Upper lobe of left lung (tissue), 6 donors: ENCODE measurements around the gene RPP30. TPM values are rescaled to one million over a fixed set of nuclear protein-coding genes. Genes with fewer than 3 reads are reported as not detected.
"Not testable (repeated sequence)": the region's sequence is repeated elsewhere in the genome, so short reads cannot be mapped to it uniquely, and the experiment has no call there.

ENCODE experiments used
- ATAC-seq, 2 donors: fragments of 200-7000 bp; cut with Tn5 transposase; one replicate each; pipeline ENCODE4 v1.9.1; 2022; ENCODE audit warnings: mild to moderate bottlenecking in 2 of 2, moderate library complexity in 2 of 2; ENCODE audit not compliant: low FRiP score in 2 of 2
- DNase-seq, 2 donors: peaks; one replicate each; pipeline ENCODE4 v3.0.0-alpha.2; 2019 to 2020
- H3K27ac ChIP-seq, 4 donors: fragments of 200-600 bp; sonication (generic); one replicate each; pipeline ENCODE4 v1.5.1; 2016 to 2019
- H3K27me3 ChIP-seq, 4 donors: fragments of 200-600 bp; sonication (generic); one replicate each; pipeline ENCODE4 v1.5.1; 2017 to 2019
- H3K36me3 ChIP-seq, 4 donors: fragments of 200-600 bp; sonication (generic); one replicate each; pipeline ENCODE4 v1.5.1; 2016 to 2019
- H3K4me1 ChIP-seq, 4 donors: fragments of 200-600 bp; sonication (generic); one replicate each; pipeline ENCODE4 v1.5.1; 2018 to 2019
- H3K4me3 ChIP-seq, 4 donors: fragments of 200-600 bp; sonication (generic); one replicate each; pipeline ENCODE4 v1.5.1; 2017 to 2019; ENCODE audit warnings: mild to moderate bottlenecking in 2 of 4, moderate library complexity in 1 of 4
- H3K9me3 ChIP-seq, 4 donors: fragments of 200-600 bp; sonication (generic); one replicate each; pipeline ENCODE4 v1.5.1; 2018 to 2019
- CTCF ChIP-seq, 6 experiments: fragments of 450-650 bp in 4 of 6; fragments of 200-600 bp in 2 of 6; sonication (generic) in 2 of 6; IDR thresholded peaks; one replicate each; pipeline ENCODE4 v1.5.1; 2016 to 2019; ENCODE audit warnings: antibody characterized with exemption in 6 of 6
- EP300 ChIP-seq, 4 donors: sonication (generic); formaldehyde crosslinking; IDR thresholded peaks; one replicate each; pipeline ENCODE4 v1.5.1; 2017; ENCODE audit warnings: antibody characterized with exemption in 4 of 4, control low read depth in 2 of 4
- POLR2A ChIP-seq, 4 donors: fragments of 450-650 bp; IDR thresholded peaks; one replicate each; pipeline ENCODE4 v1.5.1; 2016 to 2017; ENCODE audit warnings: antibody characterized with exemption in 4 of 4, mild to moderate bottlenecking in 2 of 4
- POLR2AphosphoS5 ChIP-seq, 2 donors: sonication (generic); formaldehyde crosslinking; IDR thresholded peaks; one replicate each; pipeline ENCODE4 v1.5.1; 2017; ENCODE audit warnings: antibody characterized with exemption in 2 of 2
- WGBS, 2 donors: methylation state at CpG; one replicate each; pipeline ENCODE4 v1.1.5; 2017 to 2018; 5-methylcytosine and 5-hydroxymethylcytosine counted together
- total RNA-seq, 6 donors: library from RNA; depleted of rRNA in 4 of 6; stranded (reverse); fragments of >200 nt in 4 of 6; gene quantifications; one replicate each; pipeline versions ENCODE4 v1.1.0 to v1.2.1, GENCODE V29; 2016 to 2021
- donor health status: DM: no; HTN: no; CAD: no; lungs with moderate emphysema.
- donor health status: DM: no; HTN: yes; CAD: no; lungs with severe emphysema.

The RPP30 gene
- total RNA-seq, 6 donors from 2014 or later, result 9.9 to 28.8 (median 23.2) TPM

GRCh38 chr10:90887555-90887954 lies 15.8 kb downstream of the RPP30 start:
- Histone ChIP-seq H3K9me3 (no peaks in the 10 kb centered on the region), H3K4me1 (peaks cover 0 to 4% (median 0%) of the 10 kb centered on the region in 4 donors), H3K27ac (no peak overlapping the region), H3K4me3 (no peak overlapping the region), H3K27me3 (no peaks in the 10 kb centered on the region), H3K36me3 (peaks cover 0 to 67% (median 21%) of the 10 kb centered on the region in 4 donors)
- no peak for ATAC-seq
- no peak for TF ChIP-seq CTCF (IDR thresholded peaks at IDR 0.05)
- TF ChIP-seq EP300 (IDR thresholded peaks at IDR 0.05), result no peak
- TF ChIP-seq POLR2AphosphoS5 (IDR thresholded peaks at IDR 0.05), result no peak
- TF ChIP-seq POLR2A (IDR thresholded peaks at IDR 0.05), result no peak
- no peak for DNase-seq
- 72 to 81% methylated on average over 6 of the region's 6 CpGs for WGBS, 2 donors

GRCh38 chr10:90888387-90888786 lies 16.6 kb downstream of the RPP30 start:
- 87 to 96% methylated on average over 6 of the region's 6 CpGs for WGBS, 2 donors
- no peaks in the 10 kb centered on the region for H3K27me3 ChIP-seq
- no peaks in the 10 kb centered on the region for H3K9me3 ChIP-seq
- peaks cover 0 to 73% (median 25%) of the 10 kb centered on the region in 4 donors for H3K36me3 ChIP-seq
- H3K4me1 ChIP-seq, result peaks cover 0 to 4% (median 0%) of the 10 kb centered on the region in 4 donors
- no peak overlapping the region for H3K4me3 ChIP-seq
- TF ChIP-seq CTCF (IDR thresholded peaks at IDR 0.05) (no peak), POLR2AphosphoS5 (IDR thresholded peaks at IDR 0.05) (no peak), POLR2A (IDR thresholded peaks at IDR 0.05) (no peak), EP300 (IDR thresholded peaks at IDR 0.05) (no peak)
- H3K27ac ChIP-seq, result no peak overlapping the region
- ATAC-seq (no peak), DNase-seq (no peak)

GRCh38 chr10:90889636-90890035 lies 17.9 kb downstream of the RPP30 start:
- 72 to 73% methylated on average over 1 of the region's 1 CpG for WGBS, 2 donors
- H3K36me3 ChIP-seq, result peaks cover 0 to 86% (median 25%) of the 10 kb centered on the region in 4 donors
- H3K27ac ChIP-seq, result no peak overlapping the region
- DNase-seq (no peak), ATAC-seq (no peak)
- no peaks in the 10 kb centered on the region for H3K9me3 ChIP-seq
- H3K4me1 ChIP-seq, result peaks cover 0 to 4% (median 0%) of the 10 kb centered on the region in 4 donors
- H3K27me3 ChIP-seq, result no peaks in the 10 kb centered on the region
- TF ChIP-seq CTCF (IDR thresholded peaks at IDR 0.05) (no peak), POLR2AphosphoS5 (IDR thresholded peaks at IDR 0.05) (no peak), EP300 (IDR thresholded peaks at IDR 0.05) (no peak), POLR2A (IDR thresholded peaks at IDR 0.05) (no peak)
- H3K4me3 ChIP-seq, result no peak overlapping the region

GRCh38 chr10:90890347-90890746 lies 18.6 kb downstream of the RPP30 start:
- Histone ChIP-seq H3K27ac (no peak overlapping the region), H3K9me3 (no peaks in the 10 kb centered on the region), H3K27me3 (no peaks in the 10 kb centered on the region), H3K36me3 (peaks cover 0 to 90% (median 25%) of the 10 kb centered on the region in 4 donors), H3K4me1 (no peaks in the 10 kb centered on the region), H3K4me3 (no peak overlapping the region)
- WGBS, 2 donors, result 70 to 79% methylated on average over 2 of the region's 2 CpGs
- ATAC-seq, result no peak
- no peak for DNase-seq
- TF ChIP-seq POLR2AphosphoS5 (IDR thresholded peaks at IDR 0.05) (no peak), CTCF (IDR thresholded peaks at IDR 0.05) (no peak), EP300 (IDR thresholded peaks at IDR 0.05) (no peak), POLR2A (IDR thresholded peaks at IDR 0.05) (no peak)

GRCh38 chr10:90893190-90893589 lies 21.4 kb downstream of the RPP30 start:
- no peak overlapping the region for H3K27ac ChIP-seq
- no peaks in the 10 kb centered on the region for H3K27me3 ChIP-seq
- no peaks in the 10 kb centered on the region for H3K9me3 ChIP-seq
- DNase-seq (no peak), ATAC-seq (no peak)
- H3K4me3 ChIP-seq, result no peak overlapping the region
- WGBS, 2 donors, result 89 to 94% methylated on average over 3 of the region's 3 CpGs
- no peak for TF ChIP-seq POLR2A (IDR thresholded peaks at IDR 0.05)
- TF ChIP-seq CTCF (IDR thresholded peaks at IDR 0.05), result no peak
- TF ChIP-seq EP300 (IDR thresholded peaks at IDR 0.05), result no peak
- TF ChIP-seq POLR2AphosphoS5 (IDR thresholded peaks at IDR 0.05), result no peak
- peaks cover 0 to 89% (median 17%) of the 10 kb centered on the region in 4 donors for H3K36me3 ChIP-seq
- H3K4me1 ChIP-seq, result no peaks in the 10 kb centered on the region

GRCh38 chr10:90896916-90897315 lies 25.1 kb downstream of the RPP30 start:
- not testable (repeated sequence) for H3K4me1 ChIP-seq, H3K27ac ChIP-seq, H3K9me3 ChIP-seq, ATAC-seq, H3K27me3 ChIP-seq, DNase-seq, H3K4me3 ChIP-seq
- WGBS, 2 donors, result 79 to 90% methylated on average over 2 of the region's 2 CpGs
- peaks cover 0 to 80% (median 16%) of the 10 kb centered on the region in 4 donors for H3K36me3 ChIP-seq
